GM21447 (cell line): ENCODE measurements around the gene SHROOM2.
"Not testable (repeated sequence)": the region's sequence is repeated elsewhere in the genome, so short reads cannot be mapped to it uniquely, and the experiment has no call there.

Experiments used
- ATAC-seq: cut with Tn5 transposase; IDR thresholded peaks from one replicate; pipeline ENCODE4 v1.9.1; 2021; ENCODE audit not compliant: unreplicated experiment

Gene SHROOM2, protein sequence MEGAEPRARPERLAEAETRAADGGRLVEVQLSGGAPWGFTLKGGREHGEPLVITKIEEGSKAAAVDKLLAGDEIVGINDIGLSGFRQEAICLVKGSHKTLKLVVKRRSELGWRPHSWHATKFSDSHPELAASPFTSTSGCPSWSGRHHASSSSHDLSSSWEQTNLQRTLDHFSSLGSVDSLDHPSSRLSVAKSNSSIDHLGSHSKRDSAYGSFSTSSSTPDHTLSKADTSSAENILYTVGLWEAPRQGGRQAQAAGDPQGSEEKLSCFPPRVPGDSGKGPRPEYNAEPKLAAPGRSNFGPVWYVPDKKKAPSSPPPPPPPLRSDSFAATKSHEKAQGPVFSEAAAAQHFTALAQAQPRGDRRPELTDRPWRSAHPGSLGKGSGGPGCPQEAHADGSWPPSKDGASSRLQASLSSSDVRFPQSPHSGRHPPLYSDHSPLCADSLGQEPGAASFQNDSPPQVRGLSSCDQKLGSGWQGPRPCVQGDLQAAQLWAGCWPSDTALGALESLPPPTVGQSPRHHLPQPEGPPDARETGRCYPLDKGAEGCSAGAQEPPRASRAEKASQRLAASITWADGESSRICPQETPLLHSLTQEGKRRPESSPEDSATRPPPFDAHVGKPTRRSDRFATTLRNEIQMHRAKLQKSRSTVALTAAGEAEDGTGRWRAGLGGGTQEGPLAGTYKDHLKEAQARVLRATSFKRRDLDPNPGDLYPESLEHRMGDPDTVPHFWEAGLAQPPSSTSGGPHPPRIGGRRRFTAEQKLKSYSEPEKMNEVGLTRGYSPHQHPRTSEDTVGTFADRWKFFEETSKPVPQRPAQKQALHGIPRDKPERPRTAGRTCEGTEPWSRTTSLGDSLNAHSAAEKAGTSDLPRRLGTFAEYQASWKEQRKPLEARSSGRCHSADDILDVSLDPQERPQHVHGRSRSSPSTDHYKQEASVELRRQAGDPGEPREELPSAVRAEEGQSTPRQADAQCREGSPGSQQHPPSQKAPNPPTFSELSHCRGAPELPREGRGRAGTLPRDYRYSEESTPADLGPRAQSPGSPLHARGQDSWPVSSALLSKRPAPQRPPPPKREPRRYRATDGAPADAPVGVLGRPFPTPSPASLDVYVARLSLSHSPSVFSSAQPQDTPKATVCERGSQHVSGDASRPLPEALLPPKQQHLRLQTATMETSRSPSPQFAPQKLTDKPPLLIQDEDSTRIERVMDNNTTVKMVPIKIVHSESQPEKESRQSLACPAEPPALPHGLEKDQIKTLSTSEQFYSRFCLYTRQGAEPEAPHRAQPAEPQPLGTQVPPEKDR (N-terminal part only)

DNA sequence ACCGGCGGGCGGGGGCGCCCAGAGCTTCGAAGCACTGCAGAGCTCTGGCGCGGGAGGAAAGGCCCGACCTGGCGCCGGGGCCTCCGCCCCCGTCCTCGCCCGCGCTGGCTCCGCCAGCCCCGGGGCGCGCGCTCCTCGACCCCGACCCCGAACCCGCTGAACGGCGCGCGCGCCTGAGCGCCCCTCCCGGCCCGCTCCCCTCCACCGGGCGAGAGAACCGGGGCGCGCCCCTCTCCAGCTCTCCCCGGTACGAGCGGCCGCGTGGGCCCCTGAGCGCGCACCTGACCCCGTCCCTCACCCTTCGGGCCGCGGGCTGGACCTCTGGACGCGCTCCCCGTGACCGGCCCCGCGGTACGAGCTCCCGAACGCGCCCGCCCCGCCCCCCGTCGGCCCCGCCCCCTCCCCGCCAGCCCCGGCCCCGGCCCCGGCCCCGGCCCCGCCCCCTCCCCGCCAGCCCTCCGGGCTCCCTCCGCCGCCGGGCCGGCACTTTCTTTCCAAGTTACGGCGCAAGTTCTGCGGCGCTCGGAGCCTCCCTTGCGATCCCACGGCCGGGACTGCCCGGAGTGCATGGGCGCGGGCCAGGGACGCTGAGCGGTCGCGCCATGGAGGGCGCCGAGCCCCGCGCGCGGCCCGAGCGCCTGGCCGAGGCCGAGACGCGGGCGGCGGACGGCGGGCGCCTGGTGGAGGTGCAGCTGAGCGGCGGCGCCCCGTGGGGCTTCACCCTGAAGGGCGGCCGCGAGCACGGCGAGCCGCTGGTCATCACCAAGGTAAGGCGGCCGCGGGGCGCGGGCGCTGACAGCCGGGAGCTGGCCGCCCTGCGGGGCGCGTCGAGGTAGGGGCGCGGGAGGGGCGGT is at the start of gene SHROOM2:
Gene SHROOM2, plus strand, starts transcription at position 486 of the 854 bp plus-strand sequence. Its CDS starts 117 bp downstream, at position 603.
- ATAC-seq: no peak

DNA sequence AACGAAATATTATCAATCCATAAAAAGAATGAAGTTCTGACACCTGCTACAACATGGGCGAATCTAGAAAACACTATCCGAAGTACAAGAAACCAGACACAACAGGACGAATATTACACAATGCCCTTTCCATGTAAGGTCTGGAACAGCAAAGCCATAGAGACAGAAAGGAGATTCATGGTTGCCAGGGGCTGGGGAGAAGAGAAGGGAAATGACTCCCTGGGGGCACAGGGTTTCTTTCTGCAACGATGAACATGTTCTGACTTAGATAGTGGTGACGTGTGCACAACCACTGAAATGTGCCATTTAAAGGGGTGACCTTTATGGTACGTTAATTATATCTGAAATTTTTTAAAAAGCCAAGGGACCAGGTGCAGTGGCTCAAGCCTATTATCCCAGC is 48.9 kb upstream of the SHROOM2 start:
- no peak for ATAC-seq

GRCh38 chrX:9738151-9738550 is 48.1 kb upstream of the SHROOM2 start:
- ATAC-seq: no peak

GRCh38 chrX:9739130-9739529 is 47.1 kb upstream of the SHROOM2 start:
- ATAC-seq: no peak

DNA sequence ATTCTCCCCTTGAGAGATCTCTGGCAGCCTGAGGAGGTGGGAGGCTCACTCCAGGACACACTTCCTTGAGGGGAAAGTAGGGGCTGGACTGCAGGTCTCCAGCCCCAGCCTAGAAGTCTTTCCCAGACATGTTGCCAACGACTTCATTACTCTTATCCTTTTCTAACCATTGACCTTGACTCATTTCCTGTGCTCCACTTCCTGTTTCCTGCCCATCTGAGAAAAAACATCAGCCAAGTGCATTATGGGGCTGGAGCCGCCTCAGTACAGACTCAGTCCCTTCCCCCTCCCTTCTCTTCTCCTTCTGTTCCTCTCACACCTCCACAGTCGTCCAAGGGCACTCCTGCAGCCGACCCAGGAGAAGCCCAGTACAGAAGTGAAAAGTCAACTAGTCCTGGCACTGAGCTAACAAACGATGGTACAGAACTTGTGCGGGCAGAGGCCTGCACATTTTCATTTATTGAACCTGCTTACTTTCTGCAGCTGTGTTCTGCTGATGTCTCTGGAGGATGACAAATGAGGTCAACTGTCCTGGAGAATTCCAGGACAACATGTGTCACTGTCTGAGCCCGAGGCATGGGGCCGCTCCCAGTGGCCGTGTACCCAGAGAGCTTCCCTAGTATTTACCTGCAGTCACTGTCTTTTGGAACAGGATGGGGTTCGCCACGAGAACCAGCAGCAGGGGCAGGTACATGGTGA is 40.7 kb upstream of the SHROOM2 start:
- no peak for ATAC-seq

GRCh38 chrX:9746148-9746888 is 39.9 kb upstream of the SHROOM2 start:
- no peak for ATAC-seq

DNA sequence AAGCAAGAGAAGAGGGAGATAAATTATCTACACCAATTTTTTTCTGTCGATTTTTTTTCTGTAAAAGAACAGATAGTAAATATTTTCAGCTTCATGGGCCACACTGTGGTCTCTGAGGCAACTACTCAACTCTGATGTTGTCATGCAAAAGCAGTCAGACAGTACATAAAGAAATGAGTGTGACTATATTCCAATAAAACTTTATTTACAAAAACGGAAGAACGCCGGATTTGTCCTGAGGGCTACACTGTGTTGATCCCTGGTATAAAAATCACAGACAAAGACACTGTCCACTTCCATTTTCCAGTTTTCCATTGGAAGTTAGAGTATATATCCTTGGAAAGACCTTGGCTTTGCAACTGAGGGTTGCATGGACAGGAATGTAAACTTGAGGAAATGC is 38.6 kb upstream of the SHROOM2 start:
- ATAC-seq: no peak

- ATAC-seq: no peak
These were observed 37.0 kb upstream of the SHROOM2 start for GRCh38 chrX:9749146-9749692.

- no peak for ATAC-seq
These were observed 28.9 kb upstream of the SHROOM2 start for GRCh38 chrX:9757366-9757765.

GRCh38 chrX:9758021-9758638 is 28.1 kb upstream of the SHROOM2 start:
- no peak for ATAC-seq

DNA sequence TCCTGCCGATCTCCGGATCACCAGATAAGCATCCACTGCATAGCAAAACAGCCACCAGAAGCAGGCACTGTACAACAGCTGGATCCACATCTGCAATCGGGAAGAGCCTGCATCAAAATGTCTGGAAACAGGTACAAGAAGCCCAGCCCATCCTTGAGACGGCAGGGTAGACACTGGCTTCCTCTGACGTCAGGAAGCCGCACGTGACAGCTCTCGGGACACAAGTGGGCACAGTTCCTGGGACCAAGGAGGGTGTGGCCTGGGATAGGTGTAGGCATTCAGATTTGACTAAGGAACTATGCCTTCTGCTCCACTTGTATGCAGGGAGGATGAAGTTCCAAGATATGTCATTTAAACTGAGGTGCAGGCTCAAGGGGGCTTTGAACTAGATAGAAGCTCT is 26.9 kb upstream of the SHROOM2 start:
- no peak for ATAC-seq

DNA sequence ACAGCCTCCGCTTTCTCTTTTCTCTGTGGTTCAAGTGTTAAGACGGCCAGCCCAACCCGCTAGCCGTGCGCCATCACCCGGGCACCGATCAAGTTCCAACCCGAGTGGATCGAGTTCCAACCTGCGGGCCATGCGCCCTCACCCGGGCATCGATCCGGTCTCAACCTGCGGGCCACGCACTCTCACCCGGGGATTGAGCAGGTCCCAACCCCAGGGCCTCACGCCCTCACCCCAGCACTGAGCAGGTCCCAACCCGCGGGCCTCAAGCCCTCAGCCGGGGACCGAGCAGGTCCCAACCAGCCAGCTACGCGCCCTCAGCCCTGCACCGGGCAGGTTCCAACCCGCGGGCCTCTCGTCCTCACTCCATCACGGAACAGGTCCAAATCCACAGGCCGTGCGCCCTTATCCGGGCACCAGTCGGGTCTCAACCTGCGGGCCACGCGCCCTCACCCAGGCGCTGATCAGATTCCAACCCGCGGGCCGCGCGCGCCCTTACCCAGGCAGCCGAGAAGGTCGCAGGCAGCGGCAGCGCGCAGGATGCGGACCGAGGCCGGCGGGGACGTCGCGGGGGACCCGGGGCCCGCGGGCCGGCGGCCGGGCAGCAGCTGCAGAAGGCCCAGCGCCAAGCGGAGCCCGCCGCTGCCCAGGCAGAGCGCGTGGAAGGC is 21.0 kb upstream of the SHROOM2 start:
- no peak for ATAC-seq

- ATAC-seq: no peak
These were observed 20.5 kb upstream of the SHROOM2 start, which contains the start of gene GPR143 for GRCh38 chrX:9765737-9766097. TSS of gene GPR143 (minus strand) at chrX:9765847. CDS start at chrX:9765817, 30 bp downstream.

DNA sequence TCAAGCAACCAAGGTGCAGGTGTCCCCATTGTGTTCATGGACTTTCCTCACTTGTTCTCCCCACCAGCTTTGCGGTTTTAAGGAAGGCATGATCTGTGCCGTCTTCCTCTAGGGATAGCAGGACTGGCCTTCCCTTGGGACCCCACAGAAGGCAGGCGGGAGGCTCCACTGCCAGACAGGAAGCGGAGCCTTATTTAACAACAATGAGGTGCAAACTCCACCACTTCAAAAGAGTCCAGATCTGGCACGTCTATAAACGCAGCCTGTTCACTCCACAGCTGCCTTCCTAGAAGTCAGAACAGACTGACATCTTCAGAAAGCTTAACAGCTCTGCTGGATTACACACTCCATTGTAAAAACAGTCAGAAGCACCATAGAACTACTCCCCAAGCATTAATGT is 18.9 kb upstream of the SHROOM2 start:
- no peak for ATAC-seq

- ATAC-seq: not testable (repeated sequence)
These were observed 17.8 kb upstream of the SHROOM2 start for GRCh38 chrX:9768321-9768839.

GRCh38 chrX:9770319-9770718 is 15.9 kb upstream of the SHROOM2 start:
- no peak for ATAC-seq

DNA sequence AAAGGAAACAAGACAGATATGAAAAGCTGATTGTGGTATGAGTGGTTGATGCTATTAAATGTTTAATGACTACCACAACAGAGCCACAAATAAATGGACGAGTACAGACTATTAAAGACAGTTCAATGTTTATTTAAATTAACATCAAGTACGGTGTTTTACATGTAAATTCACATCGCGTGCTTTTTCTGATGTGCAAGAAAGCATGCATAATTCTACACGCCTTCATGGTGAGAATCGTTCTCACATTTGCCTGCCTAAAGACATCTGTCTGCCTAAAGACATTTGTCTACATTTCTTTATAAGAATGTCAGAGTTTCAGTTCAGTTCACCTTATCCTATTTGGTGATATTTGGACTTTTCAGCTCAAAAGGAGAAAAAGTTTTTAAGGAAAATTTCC is 13.3 kb upstream of the SHROOM2 start:
- ATAC-seq: no peak
